ENCODE measurements around the gene BSX.

DNA sequence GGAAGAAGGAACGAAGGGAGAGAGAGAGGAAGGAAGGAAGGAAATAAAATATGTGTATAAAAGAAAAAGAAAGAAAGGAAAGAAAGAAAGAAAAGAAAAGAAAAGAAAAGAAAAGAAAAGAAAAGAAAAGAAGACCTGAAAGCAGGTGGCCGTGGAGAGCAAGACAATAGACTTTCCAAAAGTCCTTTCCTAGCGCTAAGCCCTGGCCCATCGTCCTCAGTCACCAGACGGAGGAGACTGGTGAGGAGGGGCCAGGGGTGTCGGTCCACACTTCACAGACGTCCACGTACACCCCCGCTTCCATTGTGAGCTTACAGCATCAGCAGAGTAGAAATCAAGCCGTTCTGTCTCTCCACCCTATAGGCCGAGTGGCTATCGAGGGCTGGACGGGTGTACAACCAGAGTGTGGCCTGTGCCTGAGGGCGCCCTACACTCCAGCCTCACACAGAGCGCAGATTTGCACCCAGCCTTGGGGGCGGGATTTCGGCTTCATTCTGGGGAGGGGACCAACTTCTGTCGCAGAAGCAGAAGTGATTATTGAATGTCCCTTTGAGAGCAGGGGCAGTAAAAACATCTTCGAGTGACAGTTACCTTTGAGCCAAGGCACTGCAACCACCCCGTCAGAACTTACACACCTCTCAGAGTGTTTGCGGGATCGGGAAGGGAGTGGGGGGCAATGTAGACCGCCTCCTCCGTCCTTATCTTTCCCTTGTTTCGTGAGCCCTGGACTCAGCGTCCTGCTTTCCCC lies 2.0 kb upstream of the BSX start:
- no peak for TF ChIP-seq CTBP1 (IDR thresholded peaks at IDR 0.05; ENCODE audit: borderline replicate concordance)
- no peak for TF ChIP-seq ZNF384 (IDR thresholded peaks at IDR 0.05)
- no peak for TF ChIP-seq ELF4 (IDR thresholded peaks at IDR 0.05)
- TF ChIP-seq FOXK2 (IDR thresholded peaks at IDR 0.05): no peak
- TF ChIP-seq BHLHE40 (IDR thresholded peaks at IDR 0.05; ENCODE audit: borderline replicate concordance): no peak
- TF ChIP-seq SUZ12 (IDR thresholded peaks at IDR 0.05): no peak
- no peak for TF ChIP-seq ARNT (IDR thresholded peaks at IDR 0.05)
